ENCODE data around the gene ASMT. TPM values are rescaled to one million over a fixed set of nuclear protein-coding genes. Genes with fewer than 3 reads are reported as not detected.
"Not testable (repeated sequence)": the region's sequence is repeated elsewhere in the genome, so short reads cannot be mapped to it uniquely, and the experiment has no call there.

The ASMT gene, protein sequence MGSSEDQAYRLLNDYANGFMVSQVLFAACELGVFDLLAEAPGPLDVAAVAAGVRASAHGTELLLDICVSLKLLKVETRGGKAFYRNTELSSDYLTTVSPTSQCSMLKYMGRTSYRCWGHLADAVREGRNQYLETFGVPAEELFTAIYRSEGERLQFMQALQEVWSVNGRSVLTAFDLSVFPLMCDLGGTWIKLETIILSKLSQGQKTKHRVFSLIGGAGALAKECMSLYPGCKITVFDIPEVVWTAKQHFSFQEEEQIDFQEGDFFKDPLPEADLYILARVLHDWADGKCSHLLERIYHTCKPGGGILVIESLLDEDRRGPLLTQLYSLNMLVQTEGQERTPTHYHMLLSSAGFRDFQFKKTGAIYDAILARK
- total RNA-seq (2021; ENCODE audit: unreplicated experiment) (not detected), Bru-seq, nascent RNA (percentile 10 among the genes with signal in this experiment), BruChase-seq, experiment 1, labeled RNA remaining after a 6-hour chase (percentile 9 among the genes with signal in this experiment), BruChase-seq, experiment 2, labeled RNA remaining after a 2-hour chase (percentile 9 among the genes with signal in this experiment)
- polyA plus RNA-seq (2012) = 0.18 TPM in 1 of 2 replicates, not detected in the other
- long read RNA-seq = 0 reads

DNA sequence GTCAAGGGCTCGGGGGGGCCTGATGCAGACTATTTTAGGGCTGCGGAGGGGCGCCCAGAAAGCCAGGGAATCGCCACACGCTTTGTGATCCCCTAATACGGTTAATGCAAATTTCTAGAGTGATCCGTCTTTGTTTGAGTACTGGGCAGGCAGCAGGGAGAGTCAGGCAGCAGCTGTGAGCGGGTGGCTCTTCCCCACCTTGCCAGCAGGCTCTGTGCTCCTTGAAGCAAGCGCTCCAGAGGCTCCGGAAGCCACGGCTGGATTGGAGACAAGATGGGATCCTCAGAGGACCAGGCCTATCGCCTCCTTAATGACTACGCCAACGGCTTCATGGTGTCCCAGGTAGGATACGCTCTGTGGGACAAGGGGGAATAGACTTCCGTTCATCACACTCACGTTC, at the start of gene ASMT:
ASMT (plus strand) TSS at position 133 of the 400 bp plus-strand sequence; CDS start at position 274, 141 bp downstream.
- ChIA-PET CTCF (no interaction called here), POLR2A (no interaction called here), RAD21 (ENCODE audit: low non-redundant PET in 1 of 2, low total read pairs in 2 of 2, uncharacterized antibody in 2 of 2, unreplicated experiment in 2 of 2) (no interaction called here)
- Histone ChIP-seq H4K20me1 (ENCODE audit: insufficient read depth) (no peaks in the 10 kb centered on the region), H3K4me1 (ENCODE audit: control insufficient read depth in 1 of 2, insufficient read depth in 2 of 2, low read length in 2 of 2) (no peaks in the 10 kb centered on the region), H3K27ac (ENCODE audit: low read depth, low read length) (no peak within 1 kb of the TSS), H3K9me2 (ENCODE audit: insufficient read depth) (no peaks in the 10 kb centered on the region), H3K27me3 (ENCODE audit: insufficient read depth, low read length) (no peaks in the 10 kb centered on the region), H3K4me3 (replicated peaks in 1 of 2; ENCODE audit: low read depth in 1 of 2, low read length in 2 of 2) (no peak within 1 kb of the TSS), H3K79me2 (ENCODE audit: insufficient read depth, low read length) (no peaks in the 10 kb centered on the region), H2AFZ (ENCODE audit: low read depth, low read length, poor library complexity, severe bottlenecking) (no peak within 1 kb of the TSS), H3K4me2 (ENCODE audit: low read length) (no peak within 1 kb of the TSS), H3K36me3 (ENCODE audit: control insufficient read depth in 1 of 2, insufficient read depth in 2 of 2, low read length in 2 of 2) (no peaks in the 10 kb centered on the region), H3K9ac (ENCODE audit: low read length) (no peak within 1 kb of the TSS), H3K9me3 (ENCODE audit: control insufficient read depth in 1 of 2, insufficient read depth in 1 of 2, low read depth in 1 of 2, low read length in 2 of 2) (no peaks in the 10 kb centered on the region)
- DNase-seq (ENCODE audit: low read depth, low spot score) = no peak
- intact Hi-C loops (cut with micrococcal nuclease) = no loop called here
- TF ChIP-seq, protein P1, sequence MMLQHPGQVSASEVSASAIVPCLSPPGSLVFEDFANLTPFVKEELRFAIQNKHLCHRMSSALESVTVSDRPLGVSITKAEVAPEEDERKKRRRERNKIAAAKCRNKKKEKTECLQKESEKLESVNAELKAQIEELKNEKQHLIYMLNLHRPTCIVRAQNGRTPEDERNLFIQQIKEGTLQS (IDR thresholded peaks at IDR 0.05) = no peak
- TF ChIP-seq EGR1 (IDR thresholded peaks at IDR 0.05; ENCODE audit: low read depth) (no peak), SIN3A (IDR thresholded peaks at IDR 0.05; ENCODE audit: low read depth) (no peak), YY1 (IDR thresholded peaks at IDR 0.05; ENCODE audit: extremely low read depth, insufficient replicate concordance, low read depth, low read length) (no peak), JUND (IDR thresholded peaks at IDR 0.05) (no peak), CEBPB (IDR thresholded peaks at IDR 0.05; ENCODE audit: low read depth) (no peak)
- TF ChIP-seq, protein P2, sequence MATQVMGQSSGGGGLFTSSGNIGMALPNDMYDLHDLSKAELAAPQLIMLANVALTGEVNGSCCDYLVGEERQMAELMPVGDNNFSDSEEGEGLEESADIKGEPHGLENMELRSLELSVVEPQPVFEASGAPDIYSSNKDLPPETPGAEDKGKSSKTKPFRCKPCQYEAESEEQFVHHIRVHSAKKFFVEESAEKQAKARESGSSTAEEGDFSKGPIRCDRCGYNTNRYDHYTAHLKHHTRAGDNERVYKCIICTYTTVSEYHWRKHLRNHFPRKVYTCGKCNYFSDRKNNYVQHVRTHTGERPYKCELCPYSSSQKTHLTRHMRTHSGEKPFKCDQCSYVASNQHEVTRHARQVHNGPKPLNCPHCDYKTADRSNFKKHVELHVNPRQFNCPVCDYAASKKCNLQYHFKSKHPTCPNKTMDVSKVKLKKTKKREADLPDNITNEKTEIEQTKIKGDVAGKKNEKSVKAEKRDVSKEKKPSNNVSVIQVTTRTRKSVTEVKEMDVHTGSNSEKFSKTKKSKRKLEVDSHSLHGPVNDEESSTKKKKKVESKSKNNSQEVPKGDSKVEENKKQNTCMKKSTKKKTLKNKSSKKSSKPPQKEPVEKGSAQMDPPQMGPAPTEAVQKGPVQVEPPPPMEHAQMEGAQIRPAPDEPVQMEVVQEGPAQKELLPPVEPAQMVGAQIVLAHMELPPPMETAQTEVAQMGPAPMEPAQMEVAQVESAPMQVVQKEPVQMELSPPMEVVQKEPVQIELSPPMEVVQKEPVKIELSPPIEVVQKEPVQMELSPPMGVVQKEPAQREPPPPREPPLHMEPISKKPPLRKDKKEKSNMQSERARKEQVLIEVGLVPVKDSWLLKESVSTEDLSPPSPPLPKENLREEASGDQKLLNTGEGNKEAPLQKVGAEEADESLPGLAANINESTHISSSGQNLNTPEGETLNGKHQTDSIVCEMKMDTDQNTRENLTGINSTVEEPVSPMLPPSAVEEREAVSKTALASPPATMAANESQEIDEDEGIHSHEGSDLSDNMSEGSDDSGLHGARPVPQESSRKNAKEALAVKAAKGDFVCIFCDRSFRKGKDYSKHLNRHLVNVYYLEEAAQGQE (IDR thresholded peaks at IDR 0.05; ENCODE audit: low read depth) = no peak
- TF ChIP-seq, protein P3, sequence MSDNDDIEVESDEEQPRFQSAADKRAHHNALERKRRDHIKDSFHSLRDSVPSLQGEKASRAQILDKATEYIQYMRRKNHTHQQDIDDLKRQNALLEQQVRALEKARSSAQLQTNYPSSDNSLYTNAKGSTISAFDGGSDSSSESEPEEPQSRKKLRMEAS (IDR thresholded peaks at IDR 0.05) = no peak
- ATAC-seq = no peak
- no TSS peak for BruUV-seq (replicated peaks)

DNA sequence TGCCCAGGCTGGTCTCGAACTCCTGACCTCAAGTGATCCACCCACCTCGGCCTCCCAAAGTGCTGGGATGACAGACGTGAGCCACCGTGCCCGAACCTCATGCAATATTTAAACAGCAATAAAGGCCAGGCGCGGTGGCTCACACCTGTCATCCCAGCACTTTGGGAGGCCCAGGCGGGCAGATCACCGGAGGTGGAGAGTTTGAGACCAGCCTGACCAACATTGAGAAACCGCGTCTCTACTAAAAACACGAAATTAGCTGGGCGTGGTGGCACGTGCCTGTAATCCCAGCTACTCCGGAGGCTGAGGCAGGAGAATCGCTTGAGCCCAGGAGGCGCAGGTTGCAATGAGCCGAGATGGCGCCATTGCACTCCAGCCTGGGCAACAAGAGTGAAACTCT, 40.7 kb upstream of the ASMT start:
- H3K9ac ChIP-seq (ENCODE audit: low read length); ATAC-seq; H3K9me2 ChIP-seq (ENCODE audit: insufficient read depth); intact Hi-C loops (cut with micrococcal nuclease); POLR2A ChIA-PET; H3K79me2 ChIP-seq (ENCODE audit: insufficient read depth, low read length); H3K27ac ChIP-seq (ENCODE audit: low read depth, low read length); H3K4me1 ChIP-seq (ENCODE audit: control insufficient read depth in 1 of 2, insufficient read depth in 2 of 2, low read length in 2 of 2); H3K4me3 ChIP-seq (replicated peaks in 1 of 2; ENCODE audit: low read depth in 1 of 2, low read length in 2 of 2); H4K20me1 ChIP-seq (ENCODE audit: insufficient read depth); DNase-seq (ENCODE audit: low read depth, low spot score); RAD21 ChIA-PET (ENCODE audit: low non-redundant PET in 1 of 2, low total read pairs in 2 of 2, uncharacterized antibody in 2 of 2, unreplicated experiment in 2 of 2); H3K27me3 ChIP-seq (ENCODE audit: insufficient read depth, low read length); H3K36me3 ChIP-seq (ENCODE audit: control insufficient read depth in 1 of 2, insufficient read depth in 2 of 2, low read length in 2 of 2); H2AFZ ChIP-seq (ENCODE audit: low read depth, low read length, poor library complexity, severe bottlenecking); H3K4me2 ChIP-seq (ENCODE audit: low read length); H3K9me3 ChIP-seq (ENCODE audit: control insufficient read depth in 1 of 2, insufficient read depth in 1 of 2, low read depth in 1 of 2, low read length in 2 of 2); CTCF ChIA-PET; BruUV-seq (replicated peaks): not testable (repeated sequence)
